ENCODE measurements around the gene GALNTL6. TPM values are rescaled to one million over a fixed set of nuclear protein-coding genes. Genes with fewer than 3 reads are reported as not detected.

Gene GALNTL6
- total RNA-seq, 1 experiment from 2014 or later, result not detected

DNA sequence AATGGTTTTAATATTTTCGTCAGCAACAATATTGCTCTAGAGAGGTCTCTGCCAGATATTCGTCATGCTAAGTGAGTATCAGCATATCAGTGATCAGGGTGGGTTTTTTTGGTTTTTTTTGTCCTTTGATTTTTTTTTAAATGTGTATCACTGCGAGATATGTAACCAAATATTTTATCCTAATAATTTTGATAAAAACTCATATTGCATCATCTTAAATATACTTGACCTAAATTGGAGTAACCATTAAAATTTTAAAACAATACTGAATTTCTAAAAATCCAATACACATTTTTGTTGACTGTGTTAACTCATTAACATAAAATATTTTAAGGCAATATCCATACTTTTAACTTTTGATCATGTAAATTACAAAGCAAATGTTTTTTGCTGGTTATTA lies 498.5 kb downstream of the GALNTL6 start:
- Histone ChIP-seq H3K27me3 (ENCODE audit: insufficient read depth, low read depth) (no peaks in the 10 kb centered on the region), H3K4me2 (no peak overlapping the region), H3K4me3 (no peak overlapping the region), H2AFZ (no peak overlapping the region), H3F3A (ENCODE audit: insufficient read depth, low read depth) (no peaks in the 10 kb centered on the region), H3K27ac (no peak overlapping the region), H3K79me2 (ENCODE audit: low read depth) (no peaks in the 10 kb centered on the region), H4K20me1 (ENCODE audit: insufficient read depth) (no peaks in the 10 kb centered on the region), H3K36me3 (ENCODE audit: low read depth) (no peaks in the 10 kb centered on the region), H3K9me2 (ENCODE audit: insufficient read depth) (no peaks in the 10 kb centered on the region), H3K9me3 (ENCODE audit: insufficient read depth, low read depth) (no peaks in the 10 kb centered on the region), H3K4me1 (replicated peaks; ENCODE audit: insufficient read depth) (no peaks in the 10 kb centered on the region)
- intact Hi-C loops (cut with micrococcal nuclease; ENCODE audit: unreplicated experiment), result no loop called here
- no peak for TF ChIP-seq EZH2 (IDR thresholded peaks at IDR 0.05; ENCODE audit: low read depth)
- TF ChIP-seq, protein P1, sequence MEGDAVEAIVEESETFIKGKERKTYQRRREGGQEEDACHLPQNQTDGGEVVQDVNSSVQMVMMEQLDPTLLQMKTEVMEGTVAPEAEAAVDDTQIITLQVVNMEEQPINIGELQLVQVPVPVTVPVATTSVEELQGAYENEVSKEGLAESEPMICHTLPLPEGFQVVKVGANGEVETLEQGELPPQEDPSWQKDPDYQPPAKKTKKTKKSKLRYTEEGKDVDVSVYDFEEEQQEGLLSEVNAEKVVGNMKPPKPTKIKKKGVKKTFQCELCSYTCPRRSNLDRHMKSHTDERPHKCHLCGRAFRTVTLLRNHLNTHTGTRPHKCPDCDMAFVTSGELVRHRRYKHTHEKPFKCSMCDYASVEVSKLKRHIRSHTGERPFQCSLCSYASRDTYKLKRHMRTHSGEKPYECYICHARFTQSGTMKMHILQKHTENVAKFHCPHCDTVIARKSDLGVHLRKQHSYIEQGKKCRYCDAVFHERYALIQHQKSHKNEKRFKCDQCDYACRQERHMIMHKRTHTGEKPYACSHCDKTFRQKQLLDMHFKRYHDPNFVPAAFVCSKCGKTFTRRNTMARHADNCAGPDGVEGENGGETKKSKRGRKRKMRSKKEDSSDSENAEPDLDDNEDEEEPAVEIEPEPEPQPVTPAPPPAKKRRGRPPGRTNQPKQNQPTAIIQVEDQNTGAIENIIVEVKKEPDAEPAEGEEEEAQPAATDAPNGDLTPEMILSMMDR (conservative IDR thresholded peaks at IDR 0.05), result no peak
- no TSS peak for BruUV-seq (replicated peaks)
- POLR2A ChIA-PET (ENCODE audit: unreplicated experiment), result no interaction called here
- CTCF ChIA-PET, result no interaction called here
- DNase-seq, result no peak

DNA sequence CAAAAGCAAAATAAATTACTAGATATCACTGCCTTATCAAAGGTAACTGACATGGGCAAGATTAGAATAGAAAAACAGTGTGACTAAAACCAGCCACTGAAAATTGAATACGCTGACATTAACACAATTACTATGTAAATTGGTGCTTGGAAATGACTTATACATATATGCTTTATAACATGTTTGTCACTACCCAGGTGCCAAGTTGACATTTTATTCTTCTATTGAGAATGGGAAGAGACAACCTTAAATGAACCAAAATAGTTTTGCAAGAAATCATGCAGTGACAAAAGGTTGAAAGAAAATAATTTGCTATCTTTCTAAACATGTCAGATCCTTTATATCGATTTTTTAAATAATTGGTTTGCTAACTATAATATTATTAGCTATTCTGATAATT lies 510.1 kb downstream of the GALNTL6 start:
- H3K27me3 ChIP-seq (ENCODE audit: insufficient read depth, low read depth), result no peaks in the 10 kb centered on the region
- ChIA-PET POLR2A (ENCODE audit: unreplicated experiment) (no interaction called here), CTCF (no interaction called here)
- DNase-seq, result no peak
- H3K27ac ChIP-seq, result no peak overlapping the region
- no peaks in the 10 kb centered on the region for H3K9me2 ChIP-seq (ENCODE audit: insufficient read depth)
- H3K9me3 ChIP-seq (ENCODE audit: insufficient read depth, low read depth), result no peaks in the 10 kb centered on the region
- intact Hi-C loops (cut with micrococcal nuclease; ENCODE audit: unreplicated experiment), result no loop called here
- no peak overlapping the region for H3K4me3 ChIP-seq
- no peaks in the 10 kb centered on the region for H3K36me3 ChIP-seq (ENCODE audit: low read depth)
- no peaks in the 10 kb centered on the region for H3K4me1 ChIP-seq (replicated peaks; ENCODE audit: insufficient read depth)
- no peak overlapping the region for H3K4me2 ChIP-seq
- H3K79me2 ChIP-seq (ENCODE audit: low read depth), result no peaks in the 10 kb centered on the region
- no peaks in the 10 kb centered on the region for H4K20me1 ChIP-seq (ENCODE audit: insufficient read depth)
- H3F3A ChIP-seq (ENCODE audit: insufficient read depth, low read depth), result no peaks in the 10 kb centered on the region
- no peak overlapping the region for H2AFZ ChIP-seq
- TF ChIP-seq, protein P1 (conservative IDR thresholded peaks at IDR 0.05), result no peak
- no peak for TF ChIP-seq EZH2 (IDR thresholded peaks at IDR 0.05; ENCODE audit: low read depth)
- BruUV-seq (replicated peaks), result no TSS peak

DNA sequence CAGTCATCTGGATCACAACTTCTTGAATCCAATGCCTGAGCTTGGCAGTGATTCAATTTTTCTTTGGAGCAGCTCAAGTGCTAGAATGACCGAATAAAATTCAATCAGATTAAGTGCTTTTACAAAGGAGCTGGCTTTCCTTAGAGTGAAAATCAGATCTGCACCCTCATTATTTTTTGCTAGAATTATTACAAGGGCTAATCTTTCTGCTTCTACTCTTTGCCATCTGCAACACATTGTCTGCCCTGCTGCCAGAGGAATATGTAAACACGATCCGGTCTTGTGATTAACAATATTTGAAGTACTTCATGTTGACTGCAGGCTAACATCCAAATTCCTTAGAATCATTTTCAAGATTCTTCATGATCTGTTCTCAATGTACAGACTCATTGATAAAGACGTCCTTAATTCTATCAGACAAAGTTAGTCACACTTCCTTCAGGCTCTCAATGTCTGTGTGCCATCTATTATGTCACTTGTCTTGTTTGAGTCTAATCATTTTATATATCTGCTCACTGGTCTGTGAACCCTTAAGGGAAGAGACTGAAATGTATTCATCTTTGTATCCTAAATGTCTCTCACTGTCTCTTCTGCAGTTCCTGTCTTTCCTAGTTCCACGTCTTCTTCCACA lies 531.2 kb downstream of the GALNTL6 start:
- DNase-seq, result no peak
- no peaks in the 10 kb centered on the region for H4K20me1 ChIP-seq (ENCODE audit: insufficient read depth)
- H3K9me2 ChIP-seq (ENCODE audit: insufficient read depth), result no peaks in the 10 kb centered on the region
- no peaks in the 10 kb centered on the region for H3K79me2 ChIP-seq (ENCODE audit: low read depth)
- no peak overlapping the region for H3K27ac ChIP-seq
- intact Hi-C loops (cut with micrococcal nuclease; ENCODE audit: unreplicated experiment), result no loop called here
- no peaks in the 10 kb centered on the region for H3K27me3 ChIP-seq (ENCODE audit: insufficient read depth, low read depth)
- ChIA-PET CTCF (no interaction called here), POLR2A (ENCODE audit: unreplicated experiment) (no interaction called here)
- TF ChIP-seq EZH2 (IDR thresholded peaks at IDR 0.05; ENCODE audit: low read depth), result no peak
- TF ChIP-seq, protein P1 (conservative IDR thresholded peaks at IDR 0.05), result no peak
- no peak overlapping the region for H3K4me3 ChIP-seq
- H3K4me1 ChIP-seq (replicated peaks; ENCODE audit: insufficient read depth), result no peaks in the 10 kb centered on the region
- no TSS peak for BruUV-seq (replicated peaks)
- no peaks in the 10 kb centered on the region for H3F3A ChIP-seq (ENCODE audit: insufficient read depth, low read depth)
- H3K9me3 ChIP-seq (ENCODE audit: insufficient read depth, low read depth), result no peaks in the 10 kb centered on the region
- no peak overlapping the region for H2AFZ ChIP-seq
- no peak overlapping the region for H3K4me2 ChIP-seq
- H3K36me3 ChIP-seq (ENCODE audit: low read depth), result no peaks in the 10 kb centered on the region
